Measurements from ENCODE around the gene OVOL2. TPM values are rescaled to one million over a fixed set of nuclear protein-coding genes. Genes with fewer than 3 reads are reported as not detected.

Gene OVOL2
- total and polyA plus RNA-seq, 2 of the 8 experiments (the other 6 are each of a cell fraction or from before 2014, with no cell fraction given) = 11.0 to 11.4 TPM

GRCh38 chr20:17990278-17990972 is 67.3 kb downstream of the OVOL2 start:
- Histone ChIP-seq H3K23me2 (ENCODE audit: low read depth, low read length) (no peaks in the 10 kb centered on the region), H3K56ac (replicated peaks; ENCODE audit: insufficient read length, low read depth, low read length) (no peak overlapping the region), H3K79me1 (ENCODE audit: low read depth, low read length) (no peaks in the 10 kb centered on the region), H2BK120ac (replicated peaks; ENCODE audit: low read depth, low read length) (no peak overlapping the region), H2AK5ac (ENCODE audit: low read depth, low read length) (no peak overlapping the region), H3K36me3 (ENCODE audit: control insufficient read depth in 2 of 4, insufficient read depth in 4 of 4, low read length in 3 of 4) (peaks cover 7 to 44% (median 27%) of the 10 kb centered on the region in 4 experiments; a peak in 7 of 8 replicates), H4K91ac (replicated peaks; ENCODE audit: insufficient read length, low read length) (no peak overlapping the region), H3K9ac (replicated peaks in 1 of 4; ENCODE audit: extremely low read depth in 1 of 4, low read depth in 3 of 4, low read length in 3 of 4) (no peak overlapping the region), H2BK12ac (ENCODE audit: low read depth, low read length) (no peak overlapping the region), H2BK20ac (ENCODE audit: low read length) (no peak overlapping the region), H3K27me3 (replicated peaks in 1 of 4; ENCODE audit: control insufficient read depth in 3 of 4, extremely low read depth in 1 of 4, insufficient read depth in 3 of 4, low read length in 3 of 4) (no peaks in the 10 kb centered on the region), H4K8ac (ENCODE audit: extremely low read depth, insufficient read depth, low read length) (no peak overlapping the region), H3K14ac (ENCODE audit: insufficient read length) (no peak overlapping the region), H4K20me1 (replicated peaks in 1 of 2; ENCODE audit: control insufficient read depth in 1 of 2, insufficient read depth in 2 of 2, low read length in 2 of 2) (peaks cover 0 to 3% of the 10 kb centered on the region in 2 experiments), H3K18ac (ENCODE audit: extremely low read depth, low read length) (no peak overlapping the region), H3K4ac (replicated peaks; ENCODE audit: insufficient read length, low read depth, low read length) (no peak overlapping the region), H3K4me2 (ENCODE audit: insufficient read depth in 1 of 2, low read depth in 2 of 2, low read length in 2 of 2) (no peak overlapping the region), H3K27ac (ENCODE audit: low read depth, low read length) (no peak overlapping the region), H4K5ac (ENCODE audit: insufficient read length, low read depth, low read length) (no peak overlapping the region), H3K9me3 (ENCODE audit: insufficient read depth in 2 of 2, low read depth in 1 of 2, low read length in 1 of 2) (no peaks in the 10 kb centered on the region), H2AFZ (ENCODE audit: low read length) (no peak overlapping the region), H3K4me3 (ENCODE audit: extremely low read depth in 1 of 4, insufficient read depth in 2 of 4, low read depth in 3 of 4, low read length in 4 of 4) (no peak overlapping the region), H3K4me1 (replicated peaks in 1 of 4; ENCODE audit: control insufficient read depth in 3 of 4, insufficient read depth in 4 of 4, low read length in 3 of 4) (no peaks in the 10 kb centered on the region), H2BK5ac (ENCODE audit: low read depth, low read length) (no peak overlapping the region), H3K23ac (ENCODE audit: insufficient read length) (no peak overlapping the region), H3K79me2 (ENCODE audit: control insufficient read depth in 1 of 2, insufficient read depth in 2 of 2, low read length in 2 of 2) (peaks cover 0 to 22% of the 10 kb centered on the region in 2 experiments; a peak in 2 of 4 replicates), H2BK15ac (ENCODE audit: low read length) (no peak overlapping the region)
- TF ChIP-seq SRF (IDR thresholded peaks at IDR 0.05; ENCODE audit: low read depth, low read length) (no peak), MAX (IDR thresholded peaks at IDR 0.05) (no peak), CEBPB (IDR thresholded peaks at IDR 0.05; ENCODE audit: low read depth, low read length) (peak; percentile 83), ASH2L (IDR thresholded peaks at IDR 0.05; ENCODE audit: low read length) (no peak)
- ChIA-PET CTCF (ENCODE audit: partially characterized antibody) (interaction anchor here (1.6 to 1.8 kb wide), 2 partner anchors 23 to 52 kb away, joined by 5 to 7 read pairs; no protein-coding TSS in a partner anchor), POLR2A (ENCODE audit: partially characterized antibody) (interaction anchor here (0.7 to 31.5 kb wide), 6 partner anchors 9 to 50 kb away, joined by 3 to 424 read pairs (median 4); partner anchors contain the start of genes MGME1 and SNX5)
- DNase-seq (ENCODE audit: low read depth in 1 of 2, low spot score in 2 of 2) (no peak), FAIRE-seq (no peak)
- WGBS, 2 experiments (ENCODE audit: extremely low coverage in 1 of 2, insufficient coverage in 1 of 2, insufficient read length in 1 of 2, insufficient replicate concordance in 2 of 2, low coverage in 1 of 2, low lambda C conversion rate in 2 of 2, missing lambda C conversion rate in 1 of 2) = 88% methylated on average over 9 of the region's 10 CpGs; no CpG with 5 or more reads in 1 of the 2 experiments
